Right ventricle myocardium superior (tissue), 1 donor: ENCODE results near the gene ZNF37A. TPM values are rescaled to one million over a fixed set of nuclear protein-coding genes. Genes with fewer than 3 reads are reported as not detected.
"Not testable (repeated sequence)": the region's sequence is repeated elsewhere in the genome, so short reads cannot be mapped to it uniquely, and the experiment has no call there.

ENCODE experiments used
- ATAC-seq: fragments of 200-7000 bp; cut with Tn5 transposase; one replicate; pipeline ENCODE4 v1.9.1; 2020; ENCODE audit warnings: mild to moderate bottlenecking; ENCODE audit not compliant: poor library complexity
- DNase-seq: peaks from one replicate; pipeline ENCODE4 v3.0.0-alpha.2; 2020
- intact Hi-C: fragments of 100-400 bp; cut with DNase I; formaldehyde crosslinking; loops from one replicate; pipeline ENCODE4 v1.11.2; 2022
- long read RNA-seq: library from polyadenylated mRNA; unstranded; transcript quantifications from one replicate; pipeline ENCODE4 v2.0.0, GENCODE V29; 2021
- total RNA-seq: library from RNA; stranded (reverse); fragmentation: NEBNext Ultra II Directional; extraction: Animal tissue kit (Norgen Biotek cat#: 25700); gene quantifications from one replicate; pipeline ENCODE4 v1.2.1, GENCODE V29; 2021
- donor health status: DM: no; HTN: yes; CAD: no; lungs with severe emphysema.

The ZNF37A gene
- total RNA-seq: 10.0 TPM
- long read RNA-seq, full-length matches to known transcripts: 1 of 13 reads
- long read RNA-seq, partial matches to known transcripts: 3 of 13 reads
- long read RNA-seq, other reads (novel, unspliced or antisense): 9 of 13 reads

- DNase-seq (peak; percentile 96), ATAC-seq (peak; percentile 100)
- intact Hi-C loops: loop anchor here (5.0 kb wide), 1 partner anchor 237 kb away; the partner anchor contains the start of gene ZNF248
These were observed at the start of gene ZNF37A for GRCh38 chr10:38094158-38094926. Gene ZNF37A (plus strand): TSS chr10:38094337. CDS start chr10:38096618, 2,281 bp downstream.

DNA sequence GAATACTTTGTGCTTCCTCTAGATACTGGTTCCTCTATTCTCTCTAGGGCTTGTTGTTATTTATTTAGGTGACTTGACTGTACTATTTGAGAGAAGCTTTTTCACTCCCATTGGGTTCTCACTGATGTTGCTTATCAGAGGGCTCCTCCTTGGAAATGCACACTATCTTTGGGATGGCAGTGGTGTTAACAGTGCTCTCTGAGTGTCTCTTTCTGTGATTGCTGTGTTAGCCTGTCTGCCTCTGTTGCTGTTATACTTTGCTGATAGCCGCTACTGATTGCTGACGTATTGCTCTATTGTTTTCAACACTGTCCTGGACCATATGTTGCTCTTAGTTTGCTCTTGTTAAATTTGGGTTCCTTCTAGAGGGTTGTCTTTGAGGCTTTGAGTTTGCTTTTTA lies 49.0 kb upstream of the ZNF37A start:
- ATAC-seq (no peak), DNase-seq (no peak)
- intact Hi-C loops: no loop called here

- DNase-seq (no peak), ATAC-seq (no peak)
- intact Hi-C loops: no loop called here
These were observed 46.5 kb upstream of the ZNF37A start for GRCh38 chr10:38047666-38048065.

DNA sequence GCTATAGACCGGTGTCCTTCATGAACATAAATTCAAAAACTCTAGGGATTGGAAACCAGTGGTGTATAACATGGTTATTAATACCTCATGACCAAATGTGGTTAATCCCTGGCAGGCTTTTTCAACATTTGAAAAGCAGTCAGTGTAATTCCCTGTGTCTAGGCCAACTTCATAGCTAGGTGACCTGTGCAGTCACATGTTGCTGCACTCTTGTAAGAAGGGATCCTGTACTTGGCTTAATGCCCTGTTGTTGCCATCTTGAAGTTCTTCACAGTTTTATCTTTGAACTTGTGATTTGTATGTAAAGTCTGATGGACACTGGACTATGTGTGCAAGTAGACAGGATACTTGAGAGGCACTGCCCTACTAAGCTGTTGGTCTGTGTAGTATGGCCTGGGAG lies 43.9 kb upstream of the ZNF37A start:
- intact Hi-C loops: no loop called here
- no peak for ATAC-seq

DNA sequence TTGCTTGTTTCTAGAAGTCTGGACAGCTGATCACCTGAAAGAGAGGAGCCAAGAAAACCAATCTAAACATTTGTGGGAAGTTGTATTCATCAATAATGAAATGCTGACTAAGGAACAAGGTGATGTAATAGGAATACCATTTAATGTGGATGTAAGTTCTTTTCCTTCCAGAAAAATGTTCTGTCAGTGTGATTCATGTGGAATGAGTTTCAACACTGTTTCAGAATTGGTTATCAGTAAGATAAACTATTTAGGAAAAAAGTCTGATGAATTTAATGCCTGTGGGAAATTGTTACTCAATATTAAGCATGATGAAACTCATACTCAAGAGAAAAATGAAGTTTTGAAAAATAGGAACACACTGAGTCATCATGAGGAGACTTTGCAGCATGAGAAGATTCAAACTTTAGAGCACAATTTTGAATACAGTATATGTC lies 39.8 kb upstream of the ZNF37A start:
- DNase-seq: no peak
- intact Hi-C loops: no loop called here
- peak; percentile 34 for ATAC-seq

More for the DNA sequence above, 43.9 kb upstream of the ZNF37A start:
- no peak for DNase-seq

GRCh38 chr10:38055274-38055894 lies 38.8 kb upstream of the ZNF37A start:
- intact Hi-C loops, DNase-seq, ATAC-seq: not testable (repeated sequence)

DNA sequence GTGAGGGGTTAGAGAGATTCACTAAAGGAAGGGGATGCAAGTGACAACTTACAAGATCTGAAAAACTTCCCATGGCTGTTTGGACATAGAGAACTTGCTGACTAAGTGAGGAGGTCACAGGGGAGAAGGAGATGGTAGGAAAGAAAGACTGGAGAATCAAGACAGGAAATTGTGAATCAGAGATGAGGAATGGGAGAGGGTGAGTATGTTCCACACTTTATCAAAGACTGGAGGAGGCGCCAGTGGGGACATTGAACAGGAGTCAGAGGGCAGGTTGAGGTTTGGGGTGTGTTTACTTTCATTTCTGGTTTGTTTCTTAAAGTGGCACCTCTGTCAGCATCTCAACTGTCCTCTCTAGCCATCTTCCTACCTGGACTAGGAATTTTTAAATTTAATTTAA lies 24.5 kb upstream of the ZNF37A start:
- intact Hi-C loops, ATAC-seq, DNase-seq: not testable (repeated sequence)

DNA sequence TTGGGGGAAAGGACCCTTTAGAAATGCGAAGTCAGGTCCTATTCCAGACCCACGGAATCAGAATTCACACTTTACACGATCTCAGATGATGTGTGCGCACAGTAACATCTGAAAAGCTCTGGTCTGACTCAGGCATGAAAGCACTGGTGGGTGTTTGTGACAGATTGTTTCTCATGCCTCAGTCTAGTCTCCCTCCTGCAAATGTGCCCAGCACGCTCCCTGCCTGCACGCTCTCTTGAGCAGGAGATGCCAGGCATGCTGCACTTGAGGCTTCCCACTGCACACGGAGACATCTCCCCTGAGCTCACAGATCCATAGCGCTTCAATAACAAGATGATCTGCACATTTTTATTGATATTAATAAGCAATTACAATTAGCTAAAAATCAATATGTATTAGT lies 23.6 kb upstream of the ZNF37A start:
- no peak for ATAC-seq
- intact Hi-C loops: no loop called here
- no peak for DNase-seq

DNA sequence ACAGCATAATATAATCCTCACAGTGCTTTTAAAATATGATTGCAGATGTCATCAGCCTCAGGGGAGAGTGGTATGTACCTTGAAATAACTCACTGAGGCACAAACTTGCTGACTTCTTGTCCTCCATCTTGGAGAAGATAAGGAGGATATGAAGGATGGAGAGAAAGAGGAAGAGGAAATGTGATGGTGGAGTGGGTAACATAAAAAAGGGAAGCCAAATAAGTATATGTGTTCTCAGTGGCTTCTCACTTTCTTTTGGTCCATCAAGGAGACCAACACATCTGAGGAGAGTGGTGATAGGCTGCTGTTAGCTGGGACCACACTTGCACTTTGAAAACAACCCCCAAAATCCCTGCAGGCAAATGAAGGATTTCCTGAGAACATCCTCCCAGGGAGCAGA lies 21.6 kb upstream of the ZNF37A start:
- intact Hi-C loops: no loop called here
- DNase-seq (no peak), ATAC-seq (no peak)

DNA sequence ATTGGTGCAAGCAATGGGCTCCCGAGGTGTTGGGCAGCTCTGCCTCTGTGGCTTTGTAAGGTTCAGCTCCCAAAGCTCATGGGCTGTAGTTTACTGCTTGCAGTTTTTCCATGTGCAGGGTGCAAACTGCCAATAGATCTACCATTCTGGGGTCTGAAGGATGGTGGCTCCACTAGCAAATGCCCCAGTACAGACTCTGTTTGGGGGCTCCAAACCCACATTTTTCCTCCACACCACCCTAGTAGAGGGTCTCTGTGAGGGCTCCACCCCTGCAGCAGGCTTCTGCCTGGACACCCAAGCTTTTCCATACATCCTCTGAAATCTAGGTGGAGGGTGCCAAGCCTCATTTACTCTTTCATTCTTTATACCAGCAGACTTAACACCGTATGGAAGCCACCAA lies 17.4 kb upstream of the ZNF37A start:
- ATAC-seq: no peak
- no peak for DNase-seq
- intact Hi-C loops: no loop called here

DNA sequence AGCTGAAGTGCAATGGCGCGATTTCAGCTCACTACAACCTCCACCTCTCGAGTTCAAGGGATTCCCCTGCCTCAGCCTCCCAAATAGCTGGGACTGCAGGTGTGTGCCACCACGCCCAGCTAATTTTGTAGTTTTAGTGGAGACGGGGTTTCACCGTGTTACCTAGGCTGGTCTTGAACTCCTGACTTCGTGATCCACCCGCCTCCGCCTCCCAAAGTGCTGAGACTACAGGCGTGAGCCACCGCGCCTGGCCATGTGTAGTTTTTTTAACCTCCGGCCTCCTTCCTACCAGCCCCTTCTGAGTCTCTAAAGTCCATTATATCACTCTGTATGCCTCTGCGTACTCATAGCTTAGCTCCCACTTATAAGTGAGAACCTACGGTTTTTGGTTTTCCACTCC lies 819 bp upstream of the ZNF37A start:
- intact Hi-C loops: loop anchor here (5.0 kb wide), 1 partner anchor 236 kb away; the partner anchor contains the start of gene ZNF248
- not testable (repeated sequence) for ATAC-seq, DNase-seq

GRCh38 chr10:38093816-38094157 lies 350 bp upstream of the ZNF37A start:
- intact Hi-C loops: loop anchor here (5.0 kb wide), 1 partner anchor 236 kb away; the partner anchor contains the start of gene ZNF248
- ATAC-seq (peak; percentile 61), DNase-seq (no peak)

DNA sequence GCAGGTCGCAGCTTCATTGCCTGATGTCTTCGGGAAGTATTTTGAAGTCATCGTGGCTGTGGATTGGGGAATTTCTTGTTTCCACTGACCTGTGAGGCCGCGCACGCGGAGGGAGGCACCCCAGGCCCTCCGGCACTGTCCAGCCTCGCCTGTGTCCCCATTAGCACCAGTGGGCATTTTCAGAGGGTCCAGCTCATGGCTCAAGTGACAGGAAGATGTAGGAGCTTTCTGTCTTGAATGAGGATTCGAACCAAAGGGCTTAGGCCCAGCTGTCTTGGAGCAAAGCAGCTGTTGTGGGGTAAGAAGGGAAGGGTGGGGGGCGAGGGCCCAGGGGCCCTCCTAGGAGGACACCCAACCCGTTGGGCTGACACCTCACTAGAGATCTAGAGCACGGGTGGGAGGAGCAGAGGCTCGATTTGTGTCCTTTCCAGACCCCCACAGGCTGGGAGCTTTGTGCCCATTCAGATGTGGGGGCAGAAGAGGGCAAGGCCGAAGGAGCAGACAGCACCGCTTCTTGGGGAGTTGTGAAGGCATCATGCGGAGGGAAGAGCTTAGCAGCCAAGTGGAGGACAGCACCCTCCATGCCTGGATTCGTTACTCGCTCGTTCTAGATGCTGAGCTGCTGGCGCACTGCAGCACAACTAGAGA lies 914 bp downstream of the ZNF37A start:
- ATAC-seq (no peak), DNase-seq (no peak)
- intact Hi-C loops: loop anchor here (5.0 kb wide), 1 partner anchor 238 kb away; the partner anchor contains the start of gene ZNF248

DNA sequence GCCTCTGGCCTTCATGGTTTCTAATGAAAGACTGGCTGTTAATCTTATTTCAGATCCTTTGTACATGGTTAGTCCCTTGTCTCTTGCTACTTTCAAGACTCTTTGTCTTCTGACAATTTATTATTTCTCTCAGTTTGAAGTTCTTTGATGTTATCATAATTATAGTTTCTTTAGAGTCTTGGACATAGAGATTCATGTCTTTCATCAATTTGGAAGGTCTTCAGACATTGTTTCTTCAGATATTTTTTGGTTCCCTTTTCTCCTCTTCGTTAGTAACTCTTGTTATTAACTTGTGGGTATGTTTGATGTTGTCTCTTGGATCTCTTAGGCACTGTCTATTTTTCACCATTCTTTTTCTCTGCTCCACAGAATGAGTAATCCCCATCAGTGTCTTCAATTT lies 8.7 kb downstream of the ZNF37A start:
- ATAC-seq (no peak), DNase-seq (no peak)
- intact Hi-C loops: no loop called here

- ATAC-seq (no peak), DNase-seq (no peak)
- intact Hi-C loops: no loop called here
These were observed 9.6 kb downstream of the ZNF37A start for GRCh38 chr10:38103756-38104155.

GRCh38 chr10:38112159-38112558 lies 18.0 kb downstream of the ZNF37A start:
- ATAC-seq: peak; percentile 51
- DNase-seq: no peak
- intact Hi-C loops: no loop called here

DNA sequence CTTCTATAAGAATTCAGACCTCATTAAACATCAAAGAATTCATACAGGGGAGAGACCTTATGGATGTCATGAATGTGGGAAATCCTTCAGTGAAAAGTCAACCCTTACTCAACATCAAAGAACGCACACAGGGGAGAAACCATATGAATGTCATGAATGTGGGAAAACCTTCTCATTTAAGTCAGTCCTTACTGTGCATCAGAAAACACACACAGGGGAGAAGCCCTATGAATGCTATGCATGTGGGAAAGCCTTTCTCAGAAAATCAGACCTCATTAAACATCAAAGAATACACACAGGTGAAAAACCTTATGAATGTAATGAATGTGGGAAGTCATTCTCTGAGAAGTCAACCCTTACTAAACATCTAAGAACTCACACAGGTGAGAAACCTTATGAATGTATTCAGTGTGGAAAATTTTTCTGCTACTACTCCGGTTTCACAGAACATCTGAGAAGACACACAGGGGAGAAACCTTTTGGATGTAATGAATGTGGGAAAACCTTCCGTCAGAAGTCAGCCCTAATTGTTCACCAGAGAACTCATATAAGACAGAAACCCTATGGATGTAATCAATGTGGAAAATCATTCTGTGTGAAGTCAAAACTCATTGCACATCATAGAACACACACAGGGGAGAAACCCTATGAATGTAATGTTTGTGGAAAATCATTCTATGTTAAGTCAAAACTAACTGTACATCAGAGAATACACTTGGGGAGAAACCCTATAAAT lies 24.1 kb downstream of the ZNF37A start:
- intact Hi-C loops: no loop called here
- no peak for DNase-seq
- no peak for ATAC-seq

DNA sequence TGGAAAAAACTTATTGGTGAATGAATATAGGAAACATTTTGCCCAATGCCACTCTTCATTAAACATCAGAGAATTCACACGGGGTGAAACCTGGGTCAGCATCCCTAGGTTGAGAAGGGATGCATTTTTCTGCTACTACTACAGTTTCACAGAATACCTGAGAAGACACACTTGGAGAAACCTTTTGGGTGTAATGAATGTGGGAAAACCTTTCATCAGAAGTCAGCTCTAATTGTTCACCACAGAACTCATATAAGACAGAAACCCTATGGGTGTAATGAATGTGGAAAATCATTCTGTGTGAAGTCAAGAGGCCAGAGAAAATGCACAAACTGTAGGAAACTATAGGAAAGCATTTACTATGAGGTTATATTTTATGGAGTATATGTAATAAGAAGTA lies 24.9 kb downstream of the ZNF37A start:
- intact Hi-C loops: no loop called here
- DNase-seq: no peak
- ATAC-seq: no peak

DNA sequence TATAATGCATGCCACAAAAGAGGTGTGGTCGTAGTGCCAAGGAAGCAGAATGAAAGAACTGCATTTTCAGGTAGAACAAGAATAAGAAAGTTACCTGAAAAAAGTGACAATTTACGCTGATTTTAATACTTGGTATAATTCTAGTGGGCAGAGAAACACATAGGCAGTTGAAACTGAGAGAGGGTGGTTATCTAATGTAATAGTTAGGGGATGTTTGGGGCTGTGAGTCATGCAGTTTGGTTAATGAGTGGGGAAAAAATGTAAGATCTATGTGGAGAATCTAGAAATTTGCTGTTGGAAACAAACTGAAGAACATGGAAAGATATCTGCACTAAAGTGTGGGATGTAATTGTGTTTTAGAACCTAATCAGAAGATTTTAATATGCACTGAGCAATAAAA lies 33.7 kb downstream of the ZNF37A start:
- intact Hi-C loops: no loop called here
- DNase-seq (no peak), ATAC-seq (no peak)
